Measurements from ENCODE around the gene RBMS1.

DNA sequence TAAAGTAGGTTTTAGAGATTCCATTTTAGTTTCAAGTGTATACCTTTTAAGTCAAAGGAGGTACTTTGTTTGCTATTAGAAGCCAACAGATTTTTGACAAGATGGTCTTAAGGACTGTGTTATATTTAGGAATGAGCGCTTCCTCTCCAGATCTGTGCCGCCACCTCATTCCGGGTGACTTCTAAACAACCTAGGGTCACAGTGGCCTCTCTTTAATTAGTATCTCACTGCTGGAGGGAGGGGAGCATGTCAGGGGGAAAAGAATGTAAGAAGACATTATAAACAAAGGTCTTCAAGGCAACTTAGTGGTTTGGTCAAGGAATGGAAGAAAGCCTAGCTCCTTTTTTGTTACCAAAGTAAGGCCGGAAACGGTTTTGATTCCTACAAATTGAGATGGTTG lies 67.0 kb downstream of the RBMS1 start:
- no peak for TF ChIP-seq CTCF (IDR thresholded peaks at IDR 0.05)
- no peak for TF ChIP-seq POLR2A (IDR thresholded peaks at IDR 0.05)

Data from esophagus squamous epithelium (tissue), 4 donors.